B cell (primary cell): ENCODE measurements around the gene PARN.

Source experiments
- CTCF ChIP-seq: fragments of 200-600 bp; IDR thresholded peaks from one replicate; pipeline ENCODE4 v1.8.0; 2022; ENCODE audit warnings: antibody characterized with exemption, mild to moderate bottlenecking
- EZH2 ChIP-seq: IDR thresholded peaks from 2 replicates; pipeline ENCODE4 v1.6.1; 2012; ENCODE audit warnings: borderline replicate concordance, low read depth, mild to moderate bottlenecking, moderate library complexity, low read length; ENCODE audit not compliant: insufficient read depth, poor library complexity, severe bottlenecking

GRCh38 chr16:14528306-14528705 is 101.8 kb downstream of the PARN start:
- TF ChIP-seq CTCF (no peak), EZH2 (no peak)
